GM12878 (cell line): Measurements from ENCODE around the gene MRC2.

ENCODE experiments used
- CTCF ChIP-seq, 3 experiments: IDR thresholded peaks in 2 of 3; conservative IDR thresholded peaks in 1 of 3; 2 replicates each; pipeline ENCODE4 v1.5.1; 2011; ENCODE audit warnings: low read depth in 3 of 3, low read length in 3 of 3, mild to moderate bottlenecking in 3 of 3, control low read depth in 2 of 3, moderate library complexity in 2 of 3, inconsistent platforms in 1 of 3, mixed read lengths in 1 of 3; ENCODE audit not compliant: control insufficient read depth in 2 of 3, insufficient read depth in 1 of 3; ENCODE audit errors: extremely low read depth in 1 of 3
- EP300 ChIP-seq, 2 experiments: fragments of 150-350 bp in 1 of 2; IDR thresholded peaks; 2 replicates each; pipeline ENCODE4 v1.6.1; 2011 to 2012; ENCODE audit warnings: low read depth in 2 of 2, low read length in 2 of 2, borderline replicate concordance in 1 of 2, improper control_type of control experiment in 1 of 2, inconsistent platforms in 1 of 2; ENCODE audit not compliant: control insufficient read depth in 1 of 2
- MAX ChIP-seq: IDR thresholded peaks from 2 replicates; pipeline ENCODE4 v1.6.1; 2012; ENCODE audit warnings: low read depth, low read length, improper control_type of control experiment
- POLR2A ChIP-seq: IDR thresholded peaks from 2 replicates; pipeline ENCODE4 v1.6.1; 2011; ENCODE audit warnings: low read depth, mild to moderate bottlenecking, low read length
- POLR2AphosphoS5 ChIP-seq: IDR thresholded peaks from 2 replicates; pipeline ENCODE4 v1.6.1; 2011; ENCODE audit warnings: mild to moderate bottlenecking, low read length, inconsistent platforms
- PRDM15 ChIP-seq: fragments of 450-650 bp; formaldehyde crosslinking; IDR thresholded peaks from 2 replicates; pipeline ENCODE4 v1.4.0; 2020; ENCODE audit warnings: mild to moderate bottlenecking, moderate library complexity
- SP1 ChIP-seq: IDR thresholded peaks from one replicate; pipeline ENCODE4 v1.6.1; 2011; ENCODE audit warnings: low read depth, low read length

- TF ChIP-seq MAX (no peak), SP1 (no peak), PRDM15 (no peak), POLR2A (no peak), CTCF (IDR thresholded peaks at IDR 0.05 in 2 of 3, conservative IDR thresholded peaks at IDR 0.05 in 1 of 3; ENCODE audit: control insufficient read depth in 2 of 3, extremely low read depth in 1 of 3, insufficient read depth in 1 of 3, low read depth in 3 of 3, low read length in 3 of 3) (no peak), EP300 (IDR thresholded peaks at IDR 0.05; ENCODE audit: borderline replicate concordance in 1 of 2, control insufficient read depth in 1 of 2, low read depth in 2 of 2, low read length in 2 of 2) (no peak), POLR2AphosphoS5 (no peak)
These were observed 45.7 kb upstream of the MRC2 start for GRCh38 chr17:62581764-62582163.
